Gastrocnemius medialis (tissue), 4 donors: Measurements from ENCODE around the gene TTC39B. TPM values are rescaled to one million over a fixed set of nuclear protein-coding genes. Genes with fewer than 3 reads are reported as not detected.
A peak's percentile ranks its signal among the peaks of the same experiment; 100 is the strongest.

Experiments used
- ATAC-seq, 2 donors: fragments of 150-250 bp; one replicate each; pipeline ENCODE4 v1.9.1; 2016
- DNase-seq, 2 donors: peaks; one replicate each; pipeline ENCODE4 v3.0.0-alpha.2; 2019
- H3K27ac ChIP-seq, 4 donors: fragments of 200-600 bp; sonication (generic); 1 replicate in 1 of 4; 2 replicates in 3 of 4; pipeline ENCODE4 v1.5.1; 2016 to 2018; ENCODE audit warnings: mild to moderate bottlenecking in 2 of 4, moderate library complexity in 1 of 4
- H3K27me3 ChIP-seq, 3 donors: fragments of 200-600 bp; sonication (generic) in 2 of 3; 1 replicate in 1 of 3; 2 replicates in 2 of 3; pipeline versions ENCODE4 v1.5.1 to v1.6.0; 2016 to 2019; ENCODE audit warnings: mild to moderate bottlenecking in 1 of 3, moderate library complexity in 1 of 3
- H3K36me3 ChIP-seq, 2 donors: fragments of 200-600 bp; sonication (generic) in 1 of 2; one replicate each; pipeline ENCODE4 v1.5.1; 2017 to 2018
- H3K4me1 ChIP-seq, 2 donors: fragments of 200-600 bp; sonication (generic) in 1 of 2; one replicate each; pipeline ENCODE4 v1.5.1; 2016 to 2017; ENCODE audit warnings: mild to moderate bottlenecking in 2 of 2
- H3K4me3 ChIP-seq, 4 donors: fragments of 200-600 bp; sonication (generic) in 3 of 4; 1 replicate in 1 of 4; 2 replicates in 3 of 4; pipeline ENCODE4 v1.5.1; 2016 to 2019; ENCODE audit warnings: mild to moderate bottlenecking in 2 of 4
- H3K9me3 ChIP-seq, 3 donors: fragments of 200-600 bp; sonication (generic) in 2 of 3; 1 replicate in 1 of 3; 2 replicates in 2 of 3; pipeline ENCODE4 v1.5.1; 2016 to 2019
- POLR2A ChIP-seq, 2 donors: fragments of 450-650 bp; IDR thresholded peaks; one replicate each; pipeline ENCODE4 v1.6.1; 2017; ENCODE audit warnings: antibody characterized with exemption in 2 of 2, mild to moderate bottlenecking in 2 of 2, moderate library complexity in 2 of 2
- in situ Hi-C, 4 donors: fragments of 200-750 bp; cut with MboI; loops; one replicate each; pipeline versions ENCODE4 v1.15.0 to v1.8.0; 2017; ENCODE audit warnings: low sequenced_read_pairs in 4 of 4
- intact Hi-C: fragments of 100-400 bp; cut with DNase I; formaldehyde crosslinking; loops from one replicate; pipeline ENCODE4 v1.15.1; 2023; ENCODE audit warnings: low total_unique reads
- total RNA-seq, 4 donors: library from RNA; depleted of rRNA; stranded (reverse); fragments of >200 nt; gene quantifications; one replicate each; pipeline versions ENCODE4 v1.1.0 to v1.2.3, GENCODE V29; 2016
- TF ChIP-seq, protein P1 (sequence below), 5 experiments: fragments of 450-650 bp in 3 of 5; fragments of 200-600 bp in 2 of 5; sonication (generic) in 2 of 5; IDR thresholded peaks in 4 of 5; conservative IDR thresholded peaks in 1 of 5; 1 replicate in 4 of 5; 2 replicates in 1 of 5; pipeline ENCODE4 v1.5.1; 2016 to 2019; ENCODE audit warnings: antibody characterized with exemption in 5 of 5, mild to moderate bottlenecking in 3 of 5, moderate library complexity in 3 of 5

TTC39B gene
- total RNA-seq, 4 donors from 2014 or later: 1.8 to 6.9 (median 3.8) TPM

- Histone ChIP-seq H3K36me3 (no peaks in the 10 kb centered on the region), H3K4me1 (no peaks in the 10 kb centered on the region), H3K4me3 (no peak overlapping the region), H3K27ac (peak overlapping the region; percentile 2 to 56 (median 54)), H3K9me3 (no peaks in the 10 kb centered on the region), H3K27me3 (no peaks in the 10 kb centered on the region)
- DNase-seq (no peak), ATAC-seq (peak; percentile 44 to 45)
- intact Hi-C loops (no loop called here), in situ Hi-C loops (no loop called here)
- no peak for TF ChIP-seq POLR2A (IDR thresholded peaks at IDR 0.05)
- TF ChIP-seq, protein P1, sequence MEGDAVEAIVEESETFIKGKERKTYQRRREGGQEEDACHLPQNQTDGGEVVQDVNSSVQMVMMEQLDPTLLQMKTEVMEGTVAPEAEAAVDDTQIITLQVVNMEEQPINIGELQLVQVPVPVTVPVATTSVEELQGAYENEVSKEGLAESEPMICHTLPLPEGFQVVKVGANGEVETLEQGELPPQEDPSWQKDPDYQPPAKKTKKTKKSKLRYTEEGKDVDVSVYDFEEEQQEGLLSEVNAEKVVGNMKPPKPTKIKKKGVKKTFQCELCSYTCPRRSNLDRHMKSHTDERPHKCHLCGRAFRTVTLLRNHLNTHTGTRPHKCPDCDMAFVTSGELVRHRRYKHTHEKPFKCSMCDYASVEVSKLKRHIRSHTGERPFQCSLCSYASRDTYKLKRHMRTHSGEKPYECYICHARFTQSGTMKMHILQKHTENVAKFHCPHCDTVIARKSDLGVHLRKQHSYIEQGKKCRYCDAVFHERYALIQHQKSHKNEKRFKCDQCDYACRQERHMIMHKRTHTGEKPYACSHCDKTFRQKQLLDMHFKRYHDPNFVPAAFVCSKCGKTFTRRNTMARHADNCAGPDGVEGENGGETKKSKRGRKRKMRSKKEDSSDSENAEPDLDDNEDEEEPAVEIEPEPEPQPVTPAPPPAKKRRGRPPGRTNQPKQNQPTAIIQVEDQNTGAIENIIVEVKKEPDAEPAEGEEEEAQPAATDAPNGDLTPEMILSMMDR (IDR thresholded peaks at IDR 0.05 in 4 of 5, conservative IDR thresholded peaks at IDR 0.05 in 1 of 5): no peak
Measured at GRCh38 chr9:15155826-15156225, 151.2 kb downstream of the TTC39B start.

DNA sequence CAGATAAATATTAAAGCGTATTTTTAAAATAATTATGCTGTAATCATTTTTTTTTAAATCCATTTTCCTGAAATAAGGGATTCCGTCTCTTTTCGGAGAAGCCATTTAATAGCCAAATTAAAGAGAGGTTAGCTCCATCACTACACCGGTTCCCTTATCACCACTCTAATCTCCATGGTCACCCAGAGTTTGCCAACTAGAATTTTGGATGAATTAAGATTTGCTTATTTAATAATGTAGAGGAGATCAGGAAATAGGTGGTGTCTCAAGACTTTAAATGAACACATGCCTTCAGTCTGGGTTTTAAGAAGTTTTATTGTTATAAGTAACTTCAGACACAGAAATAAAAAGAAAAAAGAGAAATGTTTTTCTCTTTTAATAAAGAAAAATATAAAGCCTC, 151.7 kb downstream of the TTC39B start:
- intact Hi-C loops (no loop called here), in situ Hi-C loops (no loop called here)
- no peak for ATAC-seq
- DNase-seq: no peak
- peak overlapping the region in 2 of 4 donors; percentile 39 to 56 for H3K27ac ChIP-seq
- no peak overlapping the region for H3K4me3 ChIP-seq
- TF ChIP-seq, protein P1 (IDR thresholded peaks at IDR 0.05 in 4 of 5, conservative IDR thresholded peaks at IDR 0.05 in 1 of 5): no peak
- TF ChIP-seq POLR2A (IDR thresholded peaks at IDR 0.05): no peak
- H3K27me3 ChIP-seq: no peaks in the 10 kb centered on the region
- H3K9me3 ChIP-seq: no peaks in the 10 kb centered on the region
- H3K4me1 ChIP-seq: no peaks in the 10 kb centered on the region
- no peaks in the 10 kb centered on the region for H3K36me3 ChIP-seq

DNA sequence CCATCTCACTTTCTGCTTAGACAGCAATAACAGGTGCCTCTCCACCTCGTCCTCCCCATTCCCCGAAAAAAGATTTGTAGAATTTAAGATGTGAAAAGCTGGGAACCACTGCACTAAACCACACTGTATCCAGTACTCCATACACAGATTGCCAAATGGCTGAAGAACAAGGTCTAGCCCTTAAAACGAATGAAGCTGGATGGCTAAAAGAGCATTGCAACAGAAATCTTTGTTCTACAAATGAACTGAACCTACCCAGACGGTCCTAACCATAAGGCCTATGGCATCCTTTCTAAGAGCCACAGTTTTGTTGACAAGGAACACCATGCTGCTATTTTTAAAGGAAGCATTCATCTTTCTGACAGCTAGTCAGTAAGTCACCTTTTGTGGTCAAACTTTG, 152.3 kb downstream of the TTC39B start:
- H3K27ac ChIP-seq: peak overlapping the region in 1 of 4 donors; percentile 56
- no peaks in the 10 kb centered on the region for H3K9me3 ChIP-seq
- H3K4me1 ChIP-seq: no peaks in the 10 kb centered on the region
- intact Hi-C loops: loop anchor here (1.0 kb wide), 1 partner anchor 10 kb away; no protein-coding TSS in a partner anchor
- TF ChIP-seq POLR2A (IDR thresholded peaks at IDR 0.05): no peak
- TF ChIP-seq, protein P1 (IDR thresholded peaks at IDR 0.05 in 4 of 5, conservative IDR thresholded peaks at IDR 0.05 in 1 of 5): no peak
- in situ Hi-C loops: no loop called here
- H3K27me3 ChIP-seq: no peaks in the 10 kb centered on the region
- ATAC-seq (no peak), DNase-seq (no peak)
- H3K4me3 ChIP-seq: no peak overlapping the region
- H3K36me3 ChIP-seq: no peaks in the 10 kb centered on the region

GRCh38 chr9:15153961-15154360, 153.1 kb downstream of the TTC39B start:
- in situ Hi-C loops: no loop called here
- Histone ChIP-seq H3K36me3 (no peaks in the 10 kb centered on the region), H3K4me3 (no peak overlapping the region), H3K4me1 (no peaks in the 10 kb centered on the region), H3K27me3 (no peaks in the 10 kb centered on the region), H3K9me3 (no peaks in the 10 kb centered on the region), H3K27ac (no peak overlapping the region)
- TF ChIP-seq POLR2A (IDR thresholded peaks at IDR 0.05): no peak
- TF ChIP-seq, protein P1 (IDR thresholded peaks at IDR 0.05 in 4 of 5, conservative IDR thresholded peaks at IDR 0.05 in 1 of 5): no peak
- intact Hi-C loops: loop anchor here (1.0 kb wide), 1 partner anchor 10 kb away; no protein-coding TSS in a partner anchor
- DNase-seq: no peak
- no peak for ATAC-seq

- H3K27me3 ChIP-seq: no peaks in the 10 kb centered on the region
- intact Hi-C loops (no loop called here), in situ Hi-C loops (no loop called here)
- no peaks in the 10 kb centered on the region for H3K36me3 ChIP-seq
- no peak overlapping the region for H3K27ac ChIP-seq
- no peaks in the 10 kb centered on the region for H3K4me1 ChIP-seq
- H3K4me3 ChIP-seq: no peak overlapping the region
- H3K9me3 ChIP-seq: no peaks in the 10 kb centered on the region
- no peak for TF ChIP-seq POLR2A (IDR thresholded peaks at IDR 0.05)
- TF ChIP-seq, protein P1 (IDR thresholded peaks at IDR 0.05 in 4 of 5, conservative IDR thresholded peaks at IDR 0.05 in 1 of 5): no peak
- no peak for ATAC-seq
- no peak for DNase-seq
Measured at GRCh38 chr9:15150939-15151338, 156.1 kb downstream of the TTC39B start.
